Panc1 (cell line): ENCODE results near the gene SLC6A4. TPM values are rescaled to one million over a fixed set of nuclear protein-coding genes. Genes with fewer than 3 reads are reported as not detected.

ENCODE experiments used
- ATAC-seq: fragments of 200-7000 bp; cut with Tn5 transposase; 2 replicates; pipeline ENCODE4 v1.9.1; 2020; ENCODE audit warnings: mild to moderate bottlenecking, moderate library complexity
- BruUV-seq: library from RNA; stranded (reverse); fragments of 400-500 nt; replicated peaks from 2 replicates; lab custom pipeline; 2021; lab: Mats Ljungman, UMichigan
- CTCF ChIA-PET: fragments of 300-600 bp; sonication (Branson Sonifier 250); formaldehyde crosslinking; loops from one replicate; lab custom pipeline; 2022; ENCODE audit warnings: antibody characterized with exemption; lab: Charles Lee
- POLR2A ChIA-PET: fragments of 300-600 bp; sonication (Branson Sonifier 250); formaldehyde crosslinking; loops from one replicate; lab custom pipeline; 2022; ENCODE audit warnings: antibody characterized with exemption; lab: Charles Lee
- DNase-seq: peaks from one replicate; pipeline ENCODE4 v3.0.0-alpha.2; 2010; ENCODE audit warnings: low read depth, low spot score
- H3K27ac ChIP-seq: 2 replicates; pipeline ENCODE4 v1.5.1; 2011; ENCODE audit warnings: mild to moderate bottlenecking, low read length, inconsistent platforms
- H3K27me3 ChIP-seq: fragments of 200-500 bp; sonication (Bioruptor generic); 2 replicates; pipeline ENCODE4 v1.6.0; 2014; ENCODE audit warnings: low read length, inconsistent platforms; ENCODE audit not compliant: control insufficient read depth, insufficient read depth
- H3K36me3 ChIP-seq: fragments of 200-500 bp; sonication (Bioruptor generic); 2 replicates; pipeline ENCODE4 v1.5.1; 2014; ENCODE audit warnings: inconsistent platforms, mild to moderate bottlenecking, low read length, moderate library complexity; ENCODE audit not compliant: control insufficient read depth, insufficient read depth
- H3K4me1 ChIP-seq: 2 replicates; pipeline ENCODE4 v1.5.1; 2011; ENCODE audit warnings: inconsistent platforms, mild to moderate bottlenecking, low read length, moderate library complexity; ENCODE audit not compliant: control insufficient read depth, insufficient read depth
- H3K4me3 ChIP-seq, 2 experiments: 2 replicates each; pipeline ENCODE4 v1.5.1; 2011 to 2012; ENCODE audit warnings: low read depth in 2 of 2, low read length in 2 of 2, mild to moderate bottlenecking in 2 of 2, inconsistent platforms in 1 of 2, moderate library complexity in 1 of 2
- H3K9me3 ChIP-seq: fragments of 200-500 bp; sonication (Bioruptor generic); 2 replicates; pipeline ENCODE4 v1.5.1; 2014; ENCODE audit warnings: low read depth, mild to moderate bottlenecking, inconsistent platforms, low read length, moderate library complexity; ENCODE audit not compliant: control insufficient read depth, insufficient read depth
- CTCF ChIP-seq: fragments of 450-650 bp; IDR thresholded peaks from 2 replicates; pipeline ENCODE4 v1.5.1; 2017; ENCODE audit warnings: mild to moderate bottlenecking
- POLR2AphosphoS5 ChIP-seq: IDR thresholded peaks from 2 replicates; pipeline ENCODE4 v1.6.1; 2012; ENCODE audit warnings: mild to moderate bottlenecking, low read depth, low read length, moderate library complexity
- REST ChIP-seq, 2 experiments: IDR thresholded peaks; 2 replicates each; pipeline ENCODE4 v1.6.1; 2011 to 2012; ENCODE audit warnings: low read depth in 2 of 2, control low read depth in 1 of 2, low read length in 1 of 2, mild to moderate bottlenecking in 1 of 2, moderate library complexity in 1 of 2; ENCODE audit not compliant: insufficient read depth in 1 of 2
- SIN3A ChIP-seq: IDR thresholded peaks from 2 replicates; pipeline ENCODE4 v1.6.1; 2012; ENCODE audit warnings: low read depth, mild to moderate bottlenecking, low read length, moderate library complexity, borderline replicate concordance; ENCODE audit not compliant: insufficient read depth
- TCF7L2 ChIP-seq: IDR thresholded peaks from 2 replicates; pipeline ENCODE4 v1.6.1; 2011; ENCODE audit warnings: mild to moderate bottlenecking, low read depth, low read length, inconsistent platforms
- in situ Hi-C: cut with HindIII; loops from 2 replicates; pipeline ENCODE4 v1.10.0; 2016; ENCODE audit warnings: low sequenced_read_pairs, low pct_unique_long_range_greater_than_20kb
- intact Hi-C: fragments of 100-400 bp; cut with micrococcal nuclease; formaldehyde crosslinking; loops from one replicate; pipeline ENCODE4 v1.10.0; 2022; ENCODE audit not compliant: unreplicated experiment
- total RNA-seq: library from RNA; stranded (reverse); gene quantifications from one replicate; pipeline ENCODE4 v1.2.1, GENCODE V29; 2021; ENCODE audit not compliant: unreplicated experiment

The SLC6A4 gene
- total RNA-seq, 1 experiment from 2014 or later = not detected

- ATAC-seq = no peak
- BruUV-seq = no TSS peak
- Histone ChIP-seq H3K4me3 (no peak overlapping the region), H3K4me1 (no peaks in the 10 kb centered on the region), H3K27me3 (no peaks in the 10 kb centered on the region), H3K36me3 (peaks cover 14% of the 10 kb centered on the region; the same call in 1 of the 2 replicates), H3K27ac (no peak overlapping the region), H3K9me3 (no peaks in the 10 kb centered on the region)
- DNase-seq = no peak
- ChIA-PET POLR2A (no interaction called here), CTCF (no interaction called here)
- in situ Hi-C loops = no loop called here
- intact Hi-C loops = no loop called here
- TF ChIP-seq TCF7L2 (no peak), CTCF (no peak), POLR2AphosphoS5 (no peak), REST (IDR thresholded peaks at IDR 0.05; ENCODE audit: insufficient read depth in 1 of 2, low read depth in 2 of 2, low read length in 1 of 2) (no peak), SIN3A (no peak)
These were observed 18.7 kb upstream of the SLC6A4 start for GRCh38 chr17:30254150-30254549.

- H3K9me3 ChIP-seq = no peaks in the 10 kb centered on the region
- H3K27me3 ChIP-seq = no peaks in the 10 kb centered on the region
- H3K36me3 ChIP-seq = peaks cover 16% of the 10 kb centered on the region; the same call in 1 of the 2 replicates
- CTCF ChIA-PET = no interaction called here
- H3K4me1 ChIP-seq = no peaks in the 10 kb centered on the region
- DNase-seq (no peak), ATAC-seq (no peak)
- intact Hi-C loops (no loop called here), in situ Hi-C loops (no loop called here)
- H3K4me3 ChIP-seq = no peak overlapping the region
- H3K27ac ChIP-seq = no peak overlapping the region
- POLR2A ChIA-PET = no interaction called here
- TF ChIP-seq CTCF = no peak
- TF ChIP-seq TCF7L2 = no peak
- TF ChIP-seq POLR2AphosphoS5 = no peak
- TF ChIP-seq REST (IDR thresholded peaks at IDR 0.05; ENCODE audit: insufficient read depth in 1 of 2, low read depth in 2 of 2, low read length in 1 of 2) = no peak
- TF ChIP-seq SIN3A = no peak
- no TSS peak for BruUV-seq
These were observed 17.8 kb upstream of the SLC6A4 start for GRCh38 chr17:30253312-30253711.
